Bronchial epithelial cell (primary cell): Measurements from ENCODE around the gene LDB3. TPM values are rescaled to one million over a fixed set of nuclear protein-coding genes. Genes with fewer than 3 reads are reported as not detected.

Source experiments
- DNase-seq: peaks from one replicate; pipeline ENCODE4 v3.0.0-alpha.2; 2010; ENCODE audit warnings: low read depth
- FAIRE-seq: peaks from 2 replicates; lab custom pipeline; 2011; peaks lifted over from hg19 to GRCh38; lab: Jason Lieb, UNC
- H3K27me3 ChIP-seq: 2 replicates; pipeline ENCODE4 v1.5.1; 2011; ENCODE audit warnings: low read length; ENCODE audit not compliant: control insufficient read depth, insufficient read depth
- H3K36me3 ChIP-seq: 2 replicates; pipeline ENCODE4 v1.5.1; 2011; ENCODE audit warnings: low read length; ENCODE audit not compliant: control insufficient read depth, insufficient read depth
- H3K4me3 ChIP-seq: 2 replicates; pipeline ENCODE4 v1.5.1; 2011; ENCODE audit warnings: mild to moderate bottlenecking, low read depth, low read length, control low read depth
- CTCF ChIP-seq: IDR thresholded peaks from 2 replicates; pipeline ENCODE4 v1.5.1; 2011; ENCODE audit warnings: mild to moderate bottlenecking, moderate library complexity, low read length, control low read depth, inconsistent platforms; ENCODE audit not compliant: insufficient read depth, severe bottlenecking
- total RNA-seq: library from RNA; depleted of rRNA; stranded (reverse); fragments of >200 nt; gene quantifications from 2 replicates; pipeline ENCODE4 v1.2.1, GENCODE V29; 2014

The LDB3 gene
- total RNA-seq, 1 donor from 2014 or later = not detected

DNA sequence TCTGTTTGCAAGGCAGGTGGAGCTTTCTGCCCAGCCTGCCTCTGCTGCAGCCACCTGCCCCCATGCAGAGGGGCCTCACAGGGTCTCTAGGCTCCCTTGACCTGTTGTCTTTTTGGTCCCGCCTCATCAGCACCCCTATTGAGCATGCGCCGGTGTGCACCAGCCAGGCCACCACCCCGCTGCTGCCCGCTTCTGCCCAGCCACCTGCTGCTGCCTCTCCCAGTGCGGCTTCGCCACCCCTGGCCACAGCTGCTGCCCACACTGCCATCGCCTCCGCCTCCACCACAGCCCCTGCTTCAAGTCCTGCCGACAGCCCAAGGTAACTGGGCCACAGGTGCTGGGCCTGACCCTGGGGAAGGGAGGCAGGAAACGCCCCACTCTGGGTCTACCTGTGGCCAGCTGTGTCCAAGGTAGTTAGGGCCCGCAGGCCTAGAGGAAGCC lies 38.1 kb downstream of the LDB3 start:
- TF ChIP-seq CTCF = no peak
- DNase-seq (no peak), FAIRE-seq (no peak)
- Histone ChIP-seq H3K36me3 (no peaks in the 10 kb centered on the region), H3K27me3 (no peaks in the 10 kb centered on the region), H3K4me3 (no peak overlapping the region)

GRCh38 chr10:86706977-86707376 lies 38.7 kb downstream of the LDB3 start:
- Histone ChIP-seq H3K36me3 (no peaks in the 10 kb centered on the region), H3K4me3 (no peak overlapping the region), H3K27me3 (no peaks in the 10 kb centered on the region)
- FAIRE-seq (no peak), DNase-seq (no peak)
- TF ChIP-seq CTCF = no peak

- DNase-seq = no peak
- no peak for FAIRE-seq
- no peak for TF ChIP-seq CTCF
Measured at GRCh38 chr10:86707505-86707904, 39.2 kb downstream of the LDB3 start.

DNA sequence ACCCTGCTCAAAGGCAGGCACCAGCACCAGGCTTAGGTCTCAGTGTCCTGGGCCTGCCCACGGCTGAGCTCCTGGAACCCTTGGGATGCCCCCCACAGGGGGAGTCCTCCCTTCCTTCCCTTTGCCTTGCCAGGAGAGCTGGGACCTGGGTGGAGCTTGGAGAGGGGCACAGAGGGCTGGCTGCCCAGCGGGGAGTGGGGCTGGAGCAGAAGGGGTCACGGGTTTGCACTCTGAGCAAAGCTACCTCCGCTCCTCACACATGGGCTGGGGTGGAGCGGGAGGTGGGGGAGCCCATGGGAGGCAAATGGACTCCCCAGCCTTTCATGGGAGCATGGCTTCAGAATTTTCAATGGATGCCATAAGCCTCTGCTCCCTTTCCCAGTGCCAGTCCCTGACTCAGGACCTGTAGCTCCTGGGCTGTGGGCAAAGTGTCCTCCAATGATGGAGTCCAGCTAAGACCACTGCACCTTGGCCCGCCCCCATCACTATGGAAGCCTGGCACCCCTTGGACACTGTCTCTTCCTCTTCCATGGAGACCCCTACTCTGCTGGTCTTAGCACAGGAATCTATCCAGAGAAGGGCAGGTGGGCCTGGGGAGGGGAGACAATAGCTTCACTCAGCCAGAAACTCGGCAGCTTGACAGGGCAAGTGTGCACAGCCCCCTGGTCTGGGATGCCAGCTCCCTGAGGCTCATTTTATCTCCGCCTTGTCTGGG lies 39.9 kb downstream of the LDB3 start:
- no peak for DNase-seq
- H3K4me3 ChIP-seq = no peak overlapping the region
- FAIRE-seq = no peak
- no peaks in the 10 kb centered on the region for H3K36me3 ChIP-seq
- TF ChIP-seq CTCF = no peak
- H3K27me3 ChIP-seq = no peaks in the 10 kb centered on the region

More at GRCh38 chr10:86707505-86707904, 39.2 kb downstream of the LDB3 start:
- Histone ChIP-seq H3K4me3 (no peak overlapping the region), H3K36me3 (no peaks in the 10 kb centered on the region), H3K27me3 (no peaks in the 10 kb centered on the region)

DNA sequence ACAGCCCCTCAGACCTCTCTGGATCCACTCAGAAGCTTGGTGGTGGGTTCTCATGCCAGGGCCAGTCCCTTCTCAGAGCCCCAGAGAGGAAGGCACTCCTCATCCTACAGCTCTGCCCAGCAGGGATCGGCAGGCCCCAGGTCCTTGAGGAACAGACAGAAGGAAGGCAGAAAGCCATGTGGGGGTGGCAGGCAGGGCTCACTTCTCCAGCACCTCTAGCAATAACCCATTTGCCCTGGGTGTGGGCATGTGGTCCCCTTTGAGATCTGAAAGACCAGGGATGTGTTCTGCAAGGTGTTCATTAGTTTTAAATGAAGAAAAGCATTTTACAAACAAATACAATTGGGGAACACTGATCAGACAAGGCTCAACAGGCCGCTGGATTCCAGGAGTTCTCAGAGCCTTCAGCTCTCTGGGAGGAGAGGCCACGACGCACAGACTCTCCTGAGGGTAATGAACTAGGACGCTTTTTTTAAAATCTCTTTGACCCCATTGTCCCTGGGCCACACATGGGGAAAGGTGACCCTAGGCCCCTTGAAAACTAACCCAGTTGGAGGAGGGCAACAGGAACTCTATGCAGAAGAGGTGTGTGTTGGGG lies 40.6 kb downstream of the LDB3 start:
- FAIRE-seq (no peak), DNase-seq (no peak)
- Histone ChIP-seq H3K4me3 (no peak overlapping the region), H3K36me3 (no peaks in the 10 kb centered on the region), H3K27me3 (no peaks in the 10 kb centered on the region)
- TF ChIP-seq CTCF = no peak
